Measurements from ENCODE around the gene UBE2L3.

The UBE2L3 gene

DNA sequence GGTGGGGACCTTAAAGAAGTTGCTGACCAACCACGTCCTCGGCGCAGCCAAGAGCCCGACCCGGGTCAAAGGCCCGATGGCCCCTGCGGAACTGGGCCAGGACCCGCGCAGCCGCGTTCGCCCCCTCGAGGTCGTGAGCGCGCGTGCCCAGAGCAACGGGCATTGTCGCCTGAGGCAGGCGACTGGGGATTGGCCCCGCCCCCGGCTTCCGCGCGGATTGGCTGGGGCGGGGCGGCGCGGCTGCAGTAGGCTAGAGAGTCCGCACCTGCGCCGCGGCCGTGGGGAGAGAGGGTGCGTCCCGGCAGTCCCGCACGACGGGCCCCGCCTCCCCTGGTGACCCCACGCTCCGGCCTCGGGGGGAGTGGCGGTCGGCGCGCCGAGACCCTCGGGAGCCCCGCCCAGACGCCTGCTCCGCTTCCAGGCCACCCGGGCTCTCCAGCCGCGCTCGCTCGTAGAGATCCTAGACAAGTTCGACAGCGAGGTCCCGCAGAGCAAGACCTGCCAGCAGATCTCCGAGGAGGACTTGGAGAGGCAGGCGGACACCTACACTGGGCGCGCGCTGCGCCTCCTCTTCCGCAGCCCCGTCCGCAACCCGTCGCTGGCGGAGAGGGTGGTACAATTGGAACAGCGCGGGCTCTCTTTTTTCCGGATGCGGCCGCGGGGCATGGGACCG lies 90.0 kb downstream of the UBE2L3 start:
- no peak for DNase-seq (ENCODE audit: low read depth, low spot score)
- peaks cover 3% of the 10 kb centered on the region; the same call in 1 of the 2 replicates for H3K36me3 ChIP-seq (ENCODE audit: insufficient read depth, low read length)
- TF ChIP-seq FOXP2 (optimal IDR thresholded peaks at IDR 0.05; ENCODE audit: control extremely low read depth, extremely low read length, insufficient read depth) (no peak), EZH2 (IDR thresholded peaks at IDR 0.05) (no peak), POLR2AphosphoS5 (IDR thresholded peaks at IDR 0.05; ENCODE audit: borderline replicate concordance, low read depth, low read length) (peak; percentile 61; the same call in 1 of the 2 replicates)
- H3K9ac ChIP-seq (ENCODE audit: insufficient read length): peak overlapping the region; percentile 65
- H3K27ac ChIP-seq: no peak overlapping the region
- H3K9me3 ChIP-seq (ENCODE audit: low read depth, low read length): no peaks in the 10 kb centered on the region
- peak overlapping the region; percentile 90 for H3K4me3 ChIP-seq

DNA sequence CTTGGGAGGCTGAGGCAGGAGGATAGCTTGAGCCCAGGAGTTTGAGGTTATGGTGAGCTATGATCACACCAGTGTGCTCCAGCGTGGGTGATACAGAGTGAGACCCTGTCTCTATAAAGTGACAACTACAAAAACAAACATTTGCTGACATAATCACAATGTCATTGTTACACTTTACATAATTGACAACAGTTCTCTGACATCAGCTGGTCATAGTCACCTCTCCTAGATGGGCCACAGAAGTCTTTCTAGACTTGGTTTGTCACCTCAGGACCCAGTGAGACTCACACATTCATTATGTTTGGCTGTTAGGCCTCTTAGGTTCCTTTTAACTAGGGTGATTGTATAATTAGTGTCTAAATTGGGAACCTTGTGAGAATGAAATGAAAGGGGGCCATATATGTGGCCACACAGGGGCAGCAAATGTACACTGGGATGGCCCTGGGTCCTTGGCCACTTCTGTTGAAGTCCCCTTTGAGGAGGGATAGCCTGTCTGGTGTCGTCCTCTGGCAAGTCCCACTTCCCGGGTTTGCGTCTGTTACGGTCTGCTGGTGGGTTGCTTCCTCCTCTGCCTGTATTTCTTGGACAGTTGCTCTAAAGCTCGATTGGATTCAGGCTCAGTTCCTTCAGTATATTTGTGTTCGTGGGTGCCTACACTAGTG lies 92.5 kb downstream of the UBE2L3 start:
- no peak for DNase-seq (ENCODE audit: low read depth, low spot score)
- no peak overlapping the region for H3K4me3 ChIP-seq
- no peak overlapping the region for H3K9ac ChIP-seq (ENCODE audit: insufficient read length)
- H3K9me3 ChIP-seq (ENCODE audit: low read depth, low read length): no peaks in the 10 kb centered on the region
- no peak overlapping the region for H3K27ac ChIP-seq
- no peaks in the 10 kb centered on the region for H3K36me3 ChIP-seq (ENCODE audit: insufficient read depth, low read length)
- TF ChIP-seq FOXP2 (optimal IDR thresholded peaks at IDR 0.05; ENCODE audit: control extremely low read depth, extremely low read length, insufficient read depth) (no peak), POLR2AphosphoS5 (IDR thresholded peaks at IDR 0.05; ENCODE audit: borderline replicate concordance, low read depth, low read length) (no peak), EZH2 (IDR thresholded peaks at IDR 0.05) (no peak)

DNA sequence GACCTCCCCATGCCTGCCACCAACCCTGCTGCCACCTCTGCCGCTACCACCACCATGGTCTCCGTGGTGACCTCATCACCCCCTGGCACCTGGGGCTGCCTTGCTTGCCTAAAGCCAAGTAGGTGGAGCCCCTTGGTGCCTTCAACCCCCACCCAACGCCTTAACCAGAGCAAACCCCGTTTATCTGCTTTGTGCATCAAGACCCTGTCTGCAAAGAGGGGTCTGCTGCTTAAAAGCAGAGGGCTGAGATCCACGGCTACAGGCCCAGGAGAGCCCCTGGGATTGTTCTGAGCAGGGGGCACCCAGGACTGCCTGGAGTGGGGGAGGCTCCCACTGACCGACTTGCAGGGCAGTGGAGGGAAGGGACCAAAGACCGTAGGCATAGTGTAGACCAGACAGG lies 93.4 kb downstream of the UBE2L3 start:
- H3K9ac ChIP-seq (ENCODE audit: insufficient read length): no peak overlapping the region
- no peaks in the 10 kb centered on the region for H3K9me3 ChIP-seq (ENCODE audit: low read depth, low read length)
- TF ChIP-seq FOXP2 (optimal IDR thresholded peaks at IDR 0.05; ENCODE audit: control extremely low read depth, extremely low read length, insufficient read depth) (no peak), EZH2 (IDR thresholded peaks at IDR 0.05) (no peak), POLR2AphosphoS5 (IDR thresholded peaks at IDR 0.05; ENCODE audit: borderline replicate concordance, low read depth, low read length) (no peak)
- H3K36me3 ChIP-seq (ENCODE audit: insufficient read depth, low read length): no peaks in the 10 kb centered on the region
- no peak overlapping the region for H3K27ac ChIP-seq
- no peak overlapping the region for H3K4me3 ChIP-seq
- DNase-seq (ENCODE audit: low read depth, low spot score): no peak

DNA sequence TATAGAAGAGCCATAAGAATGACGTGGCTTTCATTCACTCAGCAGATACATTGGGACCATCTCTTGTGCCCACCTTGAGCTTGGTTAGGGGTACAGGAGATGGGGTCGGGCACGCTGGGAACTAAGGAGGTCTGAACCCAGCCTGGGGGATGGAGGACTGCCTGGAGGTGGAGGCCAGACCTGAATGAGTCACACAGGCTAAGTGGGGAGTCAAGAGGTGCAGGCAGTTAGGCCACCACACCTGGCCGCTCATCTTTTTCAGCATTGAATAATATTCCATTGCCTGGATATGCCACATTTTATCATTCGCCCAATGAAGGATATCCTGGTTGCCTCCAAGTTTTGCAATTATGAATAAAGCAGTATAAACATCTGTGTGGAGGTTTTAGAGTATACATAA lies 94.5 kb downstream of the UBE2L3 start:
- no peak for DNase-seq (ENCODE audit: low read depth, low spot score)
- Histone ChIP-seq H3K27ac (no peak overlapping the region), H3K9ac (ENCODE audit: insufficient read length) (no peak overlapping the region), H3K36me3 (ENCODE audit: insufficient read depth, low read length) (no peaks in the 10 kb centered on the region), H3K4me3 (no peak overlapping the region), H3K9me3 (ENCODE audit: low read depth, low read length) (no peaks in the 10 kb centered on the region)
- no peak for TF ChIP-seq POLR2AphosphoS5 (IDR thresholded peaks at IDR 0.05; ENCODE audit: borderline replicate concordance, low read depth, low read length)
- TF ChIP-seq EZH2 (IDR thresholded peaks at IDR 0.05): no peak
- TF ChIP-seq FOXP2 (optimal IDR thresholded peaks at IDR 0.05; ENCODE audit: control extremely low read depth, extremely low read length, insufficient read depth): no peak

DNA sequence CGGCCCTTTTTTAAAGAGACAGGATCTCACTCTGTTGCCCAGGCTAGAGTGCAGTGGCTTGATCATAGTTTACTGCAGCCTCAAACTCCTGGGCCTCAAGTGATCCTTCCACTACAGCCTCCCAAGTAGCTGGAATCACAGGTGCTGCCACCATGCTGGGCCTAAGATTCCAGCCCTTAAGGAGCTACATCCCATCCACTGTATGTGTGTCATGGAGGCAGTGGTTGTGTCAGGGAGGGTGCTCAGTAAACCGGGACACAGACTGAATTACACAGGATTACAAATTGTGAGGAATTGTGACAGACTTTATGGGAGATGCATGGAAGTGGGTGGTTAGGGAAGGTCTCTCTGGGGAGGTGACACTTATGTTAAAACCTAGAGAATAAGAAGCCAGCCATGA lies 96.2 kb downstream of the UBE2L3 start:
- Histone ChIP-seq H3K9ac (ENCODE audit: insufficient read length) (no peak overlapping the region), H3K4me3 (no peak overlapping the region), H3K27ac (no peak overlapping the region), H3K9me3 (ENCODE audit: low read depth, low read length) (no peaks in the 10 kb centered on the region), H3K36me3 (ENCODE audit: insufficient read depth, low read length) (no peaks in the 10 kb centered on the region)
- TF ChIP-seq EZH2 (IDR thresholded peaks at IDR 0.05): no peak
- no peak for TF ChIP-seq FOXP2 (optimal IDR thresholded peaks at IDR 0.05; ENCODE audit: control extremely low read depth, extremely low read length, insufficient read depth)
- TF ChIP-seq POLR2AphosphoS5 (IDR thresholded peaks at IDR 0.05; ENCODE audit: borderline replicate concordance, low read depth, low read length): no peak
- no peak for DNase-seq (ENCODE audit: low read depth, low spot score)

DNA sequence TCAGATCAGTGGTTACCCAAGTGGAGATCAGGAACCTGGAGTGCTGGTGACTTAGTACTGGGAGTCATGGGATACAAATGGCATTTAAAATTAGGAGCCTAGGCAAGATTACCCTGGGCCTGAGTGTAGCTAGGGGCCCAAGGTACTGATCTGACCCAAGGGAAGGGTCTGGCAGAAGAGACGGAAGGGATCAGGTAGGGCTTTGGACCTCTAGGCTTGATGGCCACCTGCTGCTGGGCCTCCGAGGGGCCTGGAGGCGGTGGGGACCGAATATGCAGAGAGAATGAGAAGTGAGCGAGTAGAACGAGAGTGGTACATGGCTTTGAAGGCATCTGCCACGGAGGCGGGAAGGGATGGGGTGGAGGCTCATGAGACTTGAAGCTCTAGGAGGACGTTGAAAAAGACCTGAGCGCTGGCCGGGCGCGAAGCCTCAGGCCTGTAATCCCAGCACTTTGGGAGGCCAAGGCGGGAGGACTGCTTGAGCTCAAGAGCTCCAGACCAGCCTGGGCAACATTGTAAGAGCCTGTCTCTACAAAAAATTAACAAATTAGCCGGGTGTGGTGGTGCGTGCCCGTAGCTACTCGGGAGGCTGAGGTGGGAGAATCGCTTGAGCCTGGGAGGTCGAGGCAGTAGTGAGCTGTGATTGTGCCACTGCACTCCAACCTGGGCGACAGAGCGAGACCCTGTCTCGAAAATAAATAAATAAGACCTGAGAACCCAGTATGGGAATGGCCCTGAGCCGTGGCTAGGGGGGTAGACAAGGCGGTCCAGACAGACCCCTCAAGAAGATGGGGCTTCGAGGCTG lies 97.7 kb downstream of the UBE2L3 start:
- no peak for DNase-seq (ENCODE audit: low read depth, low spot score)
- Histone ChIP-seq H3K9me3 (ENCODE audit: low read depth, low read length) (no peaks in the 10 kb centered on the region), H3K4me3 (peak overlapping the region; percentile 97), H3K9ac (ENCODE audit: insufficient read length) (peak overlapping the region; percentile 19), H3K27ac (no peak overlapping the region), H3K36me3 (ENCODE audit: insufficient read depth, low read length) (no peaks in the 10 kb centered on the region; the same call in 1 of the 2 replicates)
- TF ChIP-seq EZH2 (IDR thresholded peaks at IDR 0.05): no peak

DNA sequence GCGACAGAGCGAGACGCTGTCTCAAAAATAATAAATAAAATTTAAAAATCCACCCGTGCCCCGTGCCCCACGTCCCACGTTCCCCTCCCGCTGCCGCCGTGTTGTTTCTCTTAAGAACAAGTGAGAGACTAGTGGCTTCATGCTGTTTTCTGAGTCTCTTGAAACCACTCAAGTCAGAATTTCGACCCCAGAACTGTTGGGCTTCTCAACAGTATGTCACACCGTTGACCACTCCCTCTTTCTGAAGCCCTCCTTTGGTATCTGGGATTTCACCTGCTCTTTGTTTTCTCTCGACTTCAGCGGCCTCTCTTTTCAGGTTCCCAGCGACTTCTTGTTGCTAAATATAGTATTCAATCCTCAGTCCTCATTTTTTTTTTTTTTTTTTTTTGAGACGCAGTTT lies 99.3 kb downstream of the UBE2L3 start:
- DNase-seq (ENCODE audit: low read depth, low spot score): no peak
- Histone ChIP-seq H3K4me3 (peak overlapping the region; percentile 97), H3K36me3 (ENCODE audit: insufficient read depth, low read length) (peaks cover 14% of the 10 kb centered on the region; the same call in 1 of the 2 replicates), H3K9me3 (ENCODE audit: low read depth, low read length) (no peaks in the 10 kb centered on the region), H3K27ac (no peak overlapping the region), H3K9ac (ENCODE audit: insufficient read length) (no peak overlapping the region)
- TF ChIP-seq POLR2AphosphoS5 (IDR thresholded peaks at IDR 0.05; ENCODE audit: borderline replicate concordance, low read depth, low read length) (no peak), EZH2 (IDR thresholded peaks at IDR 0.05) (no peak), FOXP2 (optimal IDR thresholded peaks at IDR 0.05; ENCODE audit: control extremely low read depth, extremely low read length, insufficient read depth) (no peak)

DNA sequence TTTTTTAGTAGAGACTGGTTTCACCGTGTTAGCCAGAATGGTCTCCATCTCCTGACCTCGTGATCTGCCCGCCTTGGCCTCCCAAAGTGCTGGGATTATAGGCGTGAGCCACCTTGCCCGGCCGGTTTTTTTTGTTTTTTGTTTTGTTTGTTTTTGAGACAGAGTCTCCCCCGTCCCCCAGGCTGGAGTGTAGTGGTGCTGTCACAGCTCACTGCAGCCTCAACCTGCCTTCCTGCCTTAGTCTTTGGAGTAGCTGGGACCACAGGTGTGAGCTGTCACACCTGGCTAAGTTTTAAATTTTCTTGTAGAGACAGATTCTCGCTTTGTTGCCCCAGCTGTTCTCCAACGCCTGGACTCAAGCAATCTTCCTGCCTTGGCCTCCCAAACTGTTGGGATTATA lies 101.5 kb downstream of the UBE2L3 start:
- TF ChIP-seq FOXP2 (optimal IDR thresholded peaks at IDR 0.05; ENCODE audit: control extremely low read depth, extremely low read length, insufficient read depth): no peak
- TF ChIP-seq EZH2 (IDR thresholded peaks at IDR 0.05): no peak
- H3K27ac ChIP-seq: no peak overlapping the region

More for the DNA sequence above, 101.5 kb downstream of the UBE2L3 start:
- no peak for DNase-seq (ENCODE audit: low read depth, low spot score)
- Histone ChIP-seq H3K9me3 (ENCODE audit: low read depth, low read length) (no peaks in the 10 kb centered on the region), H3K36me3 (ENCODE audit: insufficient read depth, low read length) (peaks cover 26% of the 10 kb centered on the region; the same call in 1 of the 2 replicates), H3K9ac (ENCODE audit: insufficient read length) (no peak overlapping the region), H3K4me3 (no peak overlapping the region)
